PC-3 (cell line): ENCODE measurements around the gene SUSD3.

Source experiments
- EZH2 ChIP-seq: fragments of 300-600 bp; sonication (generic); IDR thresholded peaks from one replicate; pipeline ENCODE4 v1.6.1; 2017; ENCODE audit warnings: antibody characterized with exemption, mild to moderate bottlenecking, low read length; ENCODE audit not compliant: unreplicated experiment
- TF ChIP-seq, protein P1 (sequence below): fragments of 300-600 bp; sonication (generic); conservative IDR thresholded peaks from 2 replicates; pipeline ENCODE4 v1.5.1; 2017; ENCODE audit warnings: antibody characterized with exemption, low read depth, mild to moderate bottlenecking, low read length

DNA sequence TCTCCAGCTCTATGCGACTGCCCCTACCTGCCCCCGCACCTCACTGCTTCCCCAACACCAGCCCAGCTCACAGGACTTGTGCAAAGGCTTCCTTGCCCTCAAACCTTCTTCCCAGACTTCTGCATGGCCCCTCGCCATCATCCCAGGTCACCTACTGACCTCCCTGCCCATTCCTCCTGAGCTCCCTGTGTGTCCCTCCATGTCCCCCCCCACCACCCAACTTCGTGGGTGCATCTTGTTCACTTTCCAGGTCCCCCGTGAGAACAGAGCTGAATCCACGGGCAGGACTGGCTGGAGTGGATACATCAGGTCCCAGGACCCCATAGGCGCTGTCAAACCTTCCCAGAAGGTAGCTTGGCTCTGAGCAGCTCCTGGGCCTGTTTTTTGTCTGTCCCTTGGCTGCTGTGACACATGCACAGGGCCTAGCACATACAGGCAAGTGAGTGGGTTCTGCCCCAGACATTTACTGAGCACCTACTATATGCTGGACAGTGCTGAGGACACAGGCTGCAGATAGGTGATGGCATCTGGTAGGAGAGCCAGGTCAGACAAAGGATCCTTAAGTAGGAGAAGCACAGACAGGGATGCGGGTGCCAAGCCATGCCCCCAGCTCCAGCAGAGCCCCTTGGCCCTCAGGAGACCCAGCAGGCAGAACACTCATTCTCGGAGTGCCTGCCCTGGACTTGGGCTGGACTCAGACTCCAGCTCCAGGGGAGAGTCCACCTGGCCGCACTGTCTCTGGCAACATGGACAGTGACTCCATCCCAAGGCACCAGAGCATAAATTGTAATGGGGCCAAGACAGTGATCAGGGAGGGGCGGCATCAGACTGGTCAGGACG lies 60.6 kb downstream of the SUSD3 start:
- no peak for TF ChIP-seq EZH2
- TF ChIP-seq, protein P1, sequence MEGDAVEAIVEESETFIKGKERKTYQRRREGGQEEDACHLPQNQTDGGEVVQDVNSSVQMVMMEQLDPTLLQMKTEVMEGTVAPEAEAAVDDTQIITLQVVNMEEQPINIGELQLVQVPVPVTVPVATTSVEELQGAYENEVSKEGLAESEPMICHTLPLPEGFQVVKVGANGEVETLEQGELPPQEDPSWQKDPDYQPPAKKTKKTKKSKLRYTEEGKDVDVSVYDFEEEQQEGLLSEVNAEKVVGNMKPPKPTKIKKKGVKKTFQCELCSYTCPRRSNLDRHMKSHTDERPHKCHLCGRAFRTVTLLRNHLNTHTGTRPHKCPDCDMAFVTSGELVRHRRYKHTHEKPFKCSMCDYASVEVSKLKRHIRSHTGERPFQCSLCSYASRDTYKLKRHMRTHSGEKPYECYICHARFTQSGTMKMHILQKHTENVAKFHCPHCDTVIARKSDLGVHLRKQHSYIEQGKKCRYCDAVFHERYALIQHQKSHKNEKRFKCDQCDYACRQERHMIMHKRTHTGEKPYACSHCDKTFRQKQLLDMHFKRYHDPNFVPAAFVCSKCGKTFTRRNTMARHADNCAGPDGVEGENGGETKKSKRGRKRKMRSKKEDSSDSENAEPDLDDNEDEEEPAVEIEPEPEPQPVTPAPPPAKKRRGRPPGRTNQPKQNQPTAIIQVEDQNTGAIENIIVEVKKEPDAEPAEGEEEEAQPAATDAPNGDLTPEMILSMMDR: no peak
